DND-41 (cell line): ENCODE data around the gene ATP4B.

Experiments used
- CTCF ChIP-seq: IDR thresholded peaks from 2 replicates; pipeline ENCODE4 v1.5.1; 2012; ENCODE audit warnings: borderline replicate concordance, low read length, moderate library complexity, mild to moderate bottlenecking; ENCODE audit not compliant: poor library complexity, severe bottlenecking; ENCODE audit errors: extremely low read depth
- EZH2 ChIP-seq: IDR thresholded peaks from 3 replicates; pipeline ENCODE4 v1.6.1; 2012; ENCODE audit warnings: borderline replicate concordance, low read depth, mild to moderate bottlenecking, moderate library complexity, low read length, inconsistent platforms; ENCODE audit not compliant: severe bottlenecking

GRCh38 chr13:113641426-113641825, 16.6 kb downstream of the ATP4B start:
- TF ChIP-seq EZH2 = no peak
- TF ChIP-seq CTCF = no peak
